ENCODE data around the gene CALML4. TPM values are rescaled to one million over a fixed set of nuclear protein-coding genes. Genes with fewer than 3 reads are reported as not detected.

Gene CALML4
- total RNA-seq, 2 donors from 2014 or later, result 1.6 to 7.7 TPM

DNA sequence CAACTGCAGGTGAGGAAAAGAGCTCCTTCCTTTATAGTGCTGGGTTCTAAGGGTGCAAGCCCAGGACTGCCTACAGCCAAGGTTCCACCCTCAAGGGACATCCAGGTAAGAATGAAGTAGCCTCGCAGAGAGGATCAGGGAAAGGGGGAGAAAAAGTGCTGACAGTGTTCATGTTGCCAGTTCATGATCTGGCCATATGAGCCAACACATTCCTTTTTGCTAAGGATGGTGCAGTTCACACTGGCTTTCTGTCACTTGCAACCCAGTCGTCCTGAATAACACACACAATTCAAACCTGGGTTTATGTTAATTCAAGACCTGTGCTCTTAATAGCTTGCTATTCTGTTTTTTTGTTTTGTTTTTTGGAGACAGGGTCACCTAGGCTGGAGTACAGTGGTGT lies 15.4 kb upstream of the CALML4 start:
- H3K27me3 ChIP-seq (replicated peaks; ENCODE audit: insufficient read depth), result no peaks in the 10 kb centered on the region
- H3K27ac ChIP-seq, result no peak overlapping the region
- no peaks in the 10 kb centered on the region for H3K9me3 ChIP-seq
- H3K4me3 ChIP-seq, result no peak overlapping the region
- H3K36me3 ChIP-seq, result no peaks in the 10 kb centered on the region
- no peak for DNase-seq (ENCODE audit: low spot score)
- no peaks in the 10 kb centered on the region for H3K4me1 ChIP-seq (ENCODE audit: control insufficient read depth in 1 of 2, low read depth in 2 of 2)
- TF ChIP-seq, protein P1, sequence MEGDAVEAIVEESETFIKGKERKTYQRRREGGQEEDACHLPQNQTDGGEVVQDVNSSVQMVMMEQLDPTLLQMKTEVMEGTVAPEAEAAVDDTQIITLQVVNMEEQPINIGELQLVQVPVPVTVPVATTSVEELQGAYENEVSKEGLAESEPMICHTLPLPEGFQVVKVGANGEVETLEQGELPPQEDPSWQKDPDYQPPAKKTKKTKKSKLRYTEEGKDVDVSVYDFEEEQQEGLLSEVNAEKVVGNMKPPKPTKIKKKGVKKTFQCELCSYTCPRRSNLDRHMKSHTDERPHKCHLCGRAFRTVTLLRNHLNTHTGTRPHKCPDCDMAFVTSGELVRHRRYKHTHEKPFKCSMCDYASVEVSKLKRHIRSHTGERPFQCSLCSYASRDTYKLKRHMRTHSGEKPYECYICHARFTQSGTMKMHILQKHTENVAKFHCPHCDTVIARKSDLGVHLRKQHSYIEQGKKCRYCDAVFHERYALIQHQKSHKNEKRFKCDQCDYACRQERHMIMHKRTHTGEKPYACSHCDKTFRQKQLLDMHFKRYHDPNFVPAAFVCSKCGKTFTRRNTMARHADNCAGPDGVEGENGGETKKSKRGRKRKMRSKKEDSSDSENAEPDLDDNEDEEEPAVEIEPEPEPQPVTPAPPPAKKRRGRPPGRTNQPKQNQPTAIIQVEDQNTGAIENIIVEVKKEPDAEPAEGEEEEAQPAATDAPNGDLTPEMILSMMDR (IDR thresholded peaks at IDR 0.05), result no peak
- no peak for ATAC-seq (ENCODE audit: insufficient number of reproducible peaks, low FRiP score, low read depth)

DNA sequence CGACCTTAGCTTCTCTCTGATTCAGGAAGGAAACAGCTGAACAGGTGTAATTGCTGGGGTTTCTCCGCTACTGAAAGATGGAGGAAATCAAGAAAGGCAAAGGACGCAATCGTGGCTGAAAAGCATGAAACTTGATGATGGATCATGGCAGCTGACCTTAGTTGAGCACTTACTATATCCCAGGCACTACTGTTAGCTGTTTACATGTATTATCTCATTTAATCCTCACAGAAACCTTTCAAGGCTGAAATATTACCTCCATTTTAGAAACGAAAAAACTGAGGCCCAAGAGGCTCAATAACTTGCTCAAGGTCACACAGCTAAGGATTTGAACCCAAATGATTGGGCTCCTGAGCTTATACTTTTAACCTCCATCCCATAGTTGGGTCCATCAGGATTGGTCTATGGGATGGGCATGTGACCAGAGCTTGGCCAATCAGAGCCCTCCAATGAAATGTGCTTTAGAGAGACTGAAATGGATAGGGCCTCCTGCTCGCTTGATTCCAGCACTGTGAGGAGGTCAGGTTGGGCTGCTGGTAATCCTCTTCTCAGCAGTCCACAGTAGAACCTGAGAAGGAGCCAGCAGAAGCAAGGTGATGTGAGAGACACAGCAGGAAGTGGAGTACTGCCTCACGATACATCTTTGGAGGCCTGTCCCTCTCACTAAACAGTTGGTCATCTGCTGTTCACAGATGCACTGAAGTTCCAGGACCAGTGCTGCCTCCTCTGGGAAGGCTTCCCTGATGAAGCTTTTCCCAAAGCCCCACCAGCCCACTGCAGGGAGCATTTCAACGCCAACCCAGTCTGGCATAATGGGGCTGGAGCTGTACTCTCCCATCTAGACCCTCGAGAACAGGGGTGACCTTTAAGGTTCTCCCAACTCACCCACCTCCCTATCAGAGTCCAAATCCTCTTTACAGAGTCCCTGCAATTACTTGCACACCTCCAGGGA lies 14.0 kb upstream of the CALML4 start:
- Histone ChIP-seq H3K9me3 (no peaks in the 10 kb centered on the region), H3K36me3 (no peaks in the 10 kb centered on the region), H3K27ac (no peak overlapping the region), H3K4me1 (ENCODE audit: control insufficient read depth in 1 of 2, low read depth in 2 of 2) (no peaks in the 10 kb centered on the region), H3K27me3 (replicated peaks; ENCODE audit: insufficient read depth) (no peaks in the 10 kb centered on the region), H3K4me3 (no peak overlapping the region)
- TF ChIP-seq, protein P1 (IDR thresholded peaks at IDR 0.05), result no peak
- ATAC-seq (ENCODE audit: insufficient number of reproducible peaks, low FRiP score, low read depth), result no peak
- DNase-seq (ENCODE audit: low spot score), result no peak

DNA sequence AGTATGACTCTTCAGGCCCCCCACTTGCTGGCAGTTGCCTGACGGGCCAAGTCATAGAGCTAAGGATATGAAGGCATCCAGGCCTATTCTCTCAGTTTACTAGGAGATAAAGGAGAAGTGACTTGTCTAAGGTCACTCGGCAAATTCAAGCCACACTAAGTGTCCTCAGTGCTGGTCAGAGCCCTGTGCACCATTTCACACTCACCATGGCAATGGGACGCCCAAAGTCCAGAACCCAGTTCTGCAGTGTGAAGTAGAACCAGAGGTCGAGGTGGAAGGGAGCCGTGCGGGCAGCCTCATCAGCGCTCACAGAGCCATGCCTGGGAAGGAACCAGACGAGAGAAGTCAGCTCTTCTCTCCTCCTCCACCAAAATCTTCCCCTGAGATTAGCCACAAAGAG lies 13.2 kb upstream of the CALML4 start:
- H3K4me3 ChIP-seq, result no peak overlapping the region

DNA sequence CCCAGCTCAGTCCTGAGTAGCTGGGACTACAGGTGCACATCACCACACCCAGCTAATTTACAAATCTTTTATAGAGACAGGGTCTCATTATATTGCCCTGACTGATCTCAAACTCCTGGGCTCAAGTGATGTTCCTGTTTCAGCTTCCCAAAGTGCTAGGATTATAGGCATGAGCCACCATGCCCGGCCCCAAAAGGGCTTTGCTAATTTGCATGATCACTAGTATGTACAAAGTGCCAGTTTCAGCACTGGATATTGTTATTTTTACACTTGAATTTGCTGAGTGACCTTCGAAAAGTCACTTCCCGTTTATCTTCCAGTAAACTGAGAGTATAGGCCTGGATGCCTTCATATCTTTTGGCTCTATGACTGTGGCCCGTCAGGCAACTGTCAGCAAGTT lies 12.2 kb upstream of the CALML4 start:
- Histone ChIP-seq H3K4me1 (ENCODE audit: control insufficient read depth in 1 of 2, low read depth in 2 of 2) (no peaks in the 10 kb centered on the region), H3K27ac (no peak overlapping the region), H3K27me3 (replicated peaks; ENCODE audit: insufficient read depth) (no peaks in the 10 kb centered on the region), H3K4me3 (no peak overlapping the region), H3K9me3 (no peaks in the 10 kb centered on the region), H3K36me3 (no peaks in the 10 kb centered on the region)
- DNase-seq (ENCODE audit: low spot score) (no peak), ATAC-seq (ENCODE audit: insufficient number of reproducible peaks, low FRiP score, low read depth) (no peak)
- TF ChIP-seq, protein P1 (IDR thresholded peaks at IDR 0.05), result no peak

More for the DNA sequence above, 13.2 kb upstream of the CALML4 start:
- Histone ChIP-seq H3K4me1 (ENCODE audit: control insufficient read depth in 1 of 2, low read depth in 2 of 2) (no peaks in the 10 kb centered on the region), H3K27me3 (replicated peaks; ENCODE audit: insufficient read depth) (no peaks in the 10 kb centered on the region), H3K27ac (no peak overlapping the region), H3K36me3 (no peaks in the 10 kb centered on the region), H3K9me3 (no peaks in the 10 kb centered on the region)
- no peak for ATAC-seq (ENCODE audit: insufficient number of reproducible peaks, low FRiP score, low read depth)
- TF ChIP-seq, protein P1 (IDR thresholded peaks at IDR 0.05), result no peak
- DNase-seq (ENCODE audit: low spot score), result no peak

DNA sequence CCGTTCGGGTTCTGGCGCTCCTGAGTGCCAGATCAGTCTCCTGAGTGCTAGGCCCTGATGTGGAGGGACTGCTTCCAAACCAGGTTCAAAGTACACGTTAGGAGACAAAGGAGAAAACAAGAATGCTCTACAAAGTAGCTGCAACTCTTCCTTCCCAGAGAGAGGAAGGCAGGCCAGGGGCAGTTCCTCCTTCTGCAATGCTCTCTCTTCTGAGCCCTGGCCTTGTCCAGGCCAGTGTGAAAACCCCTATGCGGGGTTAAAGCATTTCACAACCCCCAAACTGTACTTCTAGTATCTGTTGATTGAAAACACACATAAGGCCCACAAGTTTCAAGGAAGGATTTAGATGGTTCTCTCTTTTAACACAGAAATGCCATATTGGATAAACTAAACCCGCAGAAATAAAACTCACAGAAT lies 9.7 kb upstream of the CALML4 start:
- Histone ChIP-seq H3K9me3 (no peaks in the 10 kb centered on the region), H3K36me3 (no peaks in the 10 kb centered on the region), H3K27me3 (replicated peaks; ENCODE audit: insufficient read depth) (no peaks in the 10 kb centered on the region), H3K4me1 (ENCODE audit: control insufficient read depth in 1 of 2, low read depth in 2 of 2) (peaks cover 0 to 13% of the 10 kb centered on the region in 2 donors), H3K4me3 (no peak overlapping the region), H3K27ac (no peak overlapping the region)
- DNase-seq (ENCODE audit: low spot score) (no peak), ATAC-seq (ENCODE audit: insufficient number of reproducible peaks, low FRiP score, low read depth) (no peak)
- TF ChIP-seq, protein P1 (IDR thresholded peaks at IDR 0.05), result no peak
